Calu3 (cell line): ENCODE results near the gene MAGOH. TPM values are rescaled to one million over a fixed set of nuclear protein-coding genes. Genes with fewer than 3 reads are reported as not detected.

Source experiments
- BruUV-seq: library from RNA; stranded (reverse); fragments of 400-500 nt; replicated peaks from 2 replicates; lab custom pipeline; 2021; lab: Mats Ljungman, UMichigan
- CTCF ChIA-PET: fragments of 300-600 bp; sonication (Branson Sonifier 250); formaldehyde crosslinking; loops from one replicate; lab custom pipeline; 2022; ENCODE audit warnings: antibody characterized with exemption; lab: Charles Lee
- DNase-seq: peaks from one replicate; pipeline ENCODE4 v3.0.0; 2022
- H3K27ac Mint-ChIP-seq: one replicate; pipeline ENCODE4 v1.8.0; 2022; ENCODE audit warnings: mixed read lengths; ENCODE audit not compliant: unreplicated experiment
- H3K27me3 Mint-ChIP-seq: one replicate; pipeline ENCODE4 v1.8.0; 2022; ENCODE audit warnings: mixed read lengths; ENCODE audit not compliant: unreplicated experiment
- H3K36me3 Mint-ChIP-seq: one replicate; pipeline ENCODE4 v1.8.0; 2022; ENCODE audit warnings: mild to moderate bottlenecking, moderate library complexity, mixed read lengths; ENCODE audit not compliant: insufficient read depth, unreplicated experiment
- H3K4me1 Mint-ChIP-seq: one replicate; pipeline ENCODE4 v1.8.0; 2022; ENCODE audit warnings: mild to moderate bottlenecking, low read depth, mixed read lengths; ENCODE audit not compliant: unreplicated experiment
- H3K4me3 Mint-ChIP-seq: one replicate; pipeline ENCODE4 v1.8.0; 2022; ENCODE audit warnings: mild to moderate bottlenecking, low read depth, moderate library complexity, mixed read lengths; ENCODE audit not compliant: unreplicated experiment
- H3K9me3 Mint-ChIP-seq: one replicate; pipeline ENCODE4 v1.8.0; 2022; ENCODE audit warnings: low read depth, mixed read lengths; ENCODE audit not compliant: unreplicated experiment
- intact Hi-C: fragments of 100-400 bp; cut with micrococcal nuclease; formaldehyde crosslinking; loops from one replicate; pipeline ENCODE4 v1.10.0; 2022; ENCODE audit not compliant: unreplicated experiment
- total RNA-seq: library from RNA; stranded (reverse); gene quantifications from 2 replicates; pipeline ENCODE4 v1.2.3, GENCODE V29; 2022
- TF ChIP-seq, protein P1 (sequence below): fragments of 200-600 bp; IDR thresholded peaks from one replicate; pipeline ENCODE4 v1.8.0; 2022; ENCODE audit warnings: antibody characterized with exemption; ENCODE audit not compliant: unreplicated experiment

Gene MAGOH
- total RNA-seq, 1 experiment from 2014 or later = 70.2 TPM

GRCh38 chr1:53264048-53264447 lies 25.7 kb upstream of the MAGOH start:
- no TSS peak for BruUV-seq
- Mint-ChIP-seq H3K27ac (no peak overlapping the region), H3K9me3 (no peaks in the 10 kb centered on the region), H3K4me1 (no peaks in the 10 kb centered on the region), H3K27me3 (no peaks in the 10 kb centered on the region), H3K36me3 (peaks cover 40% of the 10 kb centered on the region), H3K4me3 (no peak overlapping the region)
- intact Hi-C loops = no loop called here
- TF ChIP-seq, protein P1, sequence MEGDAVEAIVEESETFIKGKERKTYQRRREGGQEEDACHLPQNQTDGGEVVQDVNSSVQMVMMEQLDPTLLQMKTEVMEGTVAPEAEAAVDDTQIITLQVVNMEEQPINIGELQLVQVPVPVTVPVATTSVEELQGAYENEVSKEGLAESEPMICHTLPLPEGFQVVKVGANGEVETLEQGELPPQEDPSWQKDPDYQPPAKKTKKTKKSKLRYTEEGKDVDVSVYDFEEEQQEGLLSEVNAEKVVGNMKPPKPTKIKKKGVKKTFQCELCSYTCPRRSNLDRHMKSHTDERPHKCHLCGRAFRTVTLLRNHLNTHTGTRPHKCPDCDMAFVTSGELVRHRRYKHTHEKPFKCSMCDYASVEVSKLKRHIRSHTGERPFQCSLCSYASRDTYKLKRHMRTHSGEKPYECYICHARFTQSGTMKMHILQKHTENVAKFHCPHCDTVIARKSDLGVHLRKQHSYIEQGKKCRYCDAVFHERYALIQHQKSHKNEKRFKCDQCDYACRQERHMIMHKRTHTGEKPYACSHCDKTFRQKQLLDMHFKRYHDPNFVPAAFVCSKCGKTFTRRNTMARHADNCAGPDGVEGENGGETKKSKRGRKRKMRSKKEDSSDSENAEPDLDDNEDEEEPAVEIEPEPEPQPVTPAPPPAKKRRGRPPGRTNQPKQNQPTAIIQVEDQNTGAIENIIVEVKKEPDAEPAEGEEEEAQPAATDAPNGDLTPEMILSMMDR = no peak
- CTCF ChIA-PET = no interaction called here
- no peak for DNase-seq

- CTCF ChIA-PET = no interaction called here
Measured at GRCh38 chr1:53262000-53262399, 23.7 kb upstream of the MAGOH start.

GRCh38 chr1:53260631-53261247 lies 22.4 kb upstream of the MAGOH start:
- H3K4me1 Mint-ChIP-seq = no peaks in the 10 kb centered on the region
- H3K27me3 Mint-ChIP-seq = no peaks in the 10 kb centered on the region
- no peak for DNase-seq
- intact Hi-C loops = no loop called here
- no peak overlapping the region for H3K4me3 Mint-ChIP-seq
- H3K9me3 Mint-ChIP-seq = no peaks in the 10 kb centered on the region
- TF ChIP-seq, protein P1 = no peak
- CTCF ChIA-PET = no interaction called here
- H3K36me3 Mint-ChIP-seq = peaks cover 39% of the 10 kb centered on the region
- H3K27ac Mint-ChIP-seq = no peak overlapping the region
- BruUV-seq = no TSS peak

More at GRCh38 chr1:53262000-53262399, 23.7 kb upstream of the MAGOH start:
- intact Hi-C loops = no loop called here
- Mint-ChIP-seq H3K4me1 (no peaks in the 10 kb centered on the region), H3K36me3 (peaks cover 47% of the 10 kb centered on the region), H3K27ac (no peak overlapping the region), H3K9me3 (no peaks in the 10 kb centered on the region), H3K4me3 (no peak overlapping the region), H3K27me3 (no peaks in the 10 kb centered on the region)
- DNase-seq = no peak
- TF ChIP-seq, protein P1 = no peak
- BruUV-seq = no TSS peak

DNA sequence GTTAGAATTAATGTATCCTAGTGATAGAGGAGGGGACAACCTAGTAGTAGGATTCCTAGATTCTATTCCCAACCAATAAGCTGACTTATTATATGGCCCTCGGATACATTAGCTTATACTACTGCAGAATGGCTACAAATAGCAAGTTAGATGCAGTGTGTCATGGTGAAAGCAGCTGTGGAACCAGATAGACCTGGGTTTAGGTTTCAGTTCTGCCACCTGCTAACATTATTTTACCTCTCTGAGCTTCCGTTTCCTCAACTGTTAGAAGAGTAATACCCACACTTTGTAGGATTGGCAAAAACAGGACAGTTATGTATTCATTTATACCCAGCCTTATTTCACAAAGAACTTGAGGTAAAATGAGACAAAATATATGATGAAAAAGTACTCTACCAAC lies 21.6 kb upstream of the MAGOH start:
- no peak overlapping the region for H3K4me3 Mint-ChIP-seq
- peaks cover 36% of the 10 kb centered on the region for H3K36me3 Mint-ChIP-seq

More for the DNA sequence above, 21.6 kb upstream of the MAGOH start:
- Mint-ChIP-seq H3K4me1 (no peaks in the 10 kb centered on the region), H3K27ac (no peak overlapping the region), H3K9me3 (no peaks in the 10 kb centered on the region), H3K27me3 (no peaks in the 10 kb centered on the region)
- CTCF ChIA-PET = no interaction called here
- intact Hi-C loops = no loop called here
- BruUV-seq = no TSS peak
- no peak for DNase-seq
- TF ChIP-seq, protein P1 = no peak
